Osteocyte (in vitro differentiated cells): Measurements from ENCODE around the gene GRAMD2B. TPM values are rescaled to one million over a fixed set of nuclear protein-coding genes. Genes with fewer than 3 reads are reported as not detected.

Source experiments
- DNase-seq: peaks from one replicate; pipeline ENCODE4 v3.0.0; 2021; ENCODE audit warnings: mixed read lengths; ENCODE audit not compliant: unreplicated experiment; ENCODE audit errors: extremely low spot score
- H3K27ac Mint-ChIP-seq: one replicate; pipeline ENCODE4 v1.8.0; 2021; ENCODE audit warnings: mild to moderate bottlenecking, mixed read lengths; ENCODE audit not compliant: unreplicated experiment
- H3K27me3 Mint-ChIP-seq: one replicate; pipeline ENCODE4 v1.8.0; 2021; ENCODE audit warnings: mixed read lengths; ENCODE audit not compliant: unreplicated experiment
- H3K36me3 Mint-ChIP-seq: one replicate; pipeline ENCODE4 v1.8.0; 2021; ENCODE audit warnings: mixed read lengths; ENCODE audit not compliant: unreplicated experiment
- H3K4me1 Mint-ChIP-seq: one replicate; pipeline ENCODE4 v1.8.0; 2021; ENCODE audit warnings: mixed read lengths; ENCODE audit not compliant: unreplicated experiment
- H3K4me3 Mint-ChIP-seq: one replicate; pipeline ENCODE4 v1.8.0; 2021; ENCODE audit warnings: mild to moderate bottlenecking, moderate library complexity, mixed read lengths; ENCODE audit not compliant: unreplicated experiment
- H3K9me3 Mint-ChIP-seq: one replicate; pipeline ENCODE4 v1.8.0; 2021; ENCODE audit warnings: mixed read lengths; ENCODE audit not compliant: unreplicated experiment
- CTCF ChIP-seq: fragments of 200-600 bp; sonication (generic); IDR thresholded peaks from 2 replicates; pipeline ENCODE4 v1.5.0; 2021; ENCODE audit warnings: antibody characterized with exemption, mild to moderate bottlenecking, moderate library complexity
- total RNA-seq: library from RNA; stranded (reverse); gene quantifications from 2 replicates; pipeline ENCODE4 v1.2.1, GENCODE V29; 2021

The GRAMD2B gene
- total RNA-seq, 1 donor from 2014 or later = 93.7 TPM

GRCh38 chr5:126383246-126383645 is 40.0 kb upstream of the GRAMD2B start:
- TF ChIP-seq CTCF = no peak
- H3K4me3 Mint-ChIP-seq = no peak overlapping the region
- peaks cover 24% of the 10 kb centered on the region for H3K9me3 Mint-ChIP-seq
- H3K4me1 Mint-ChIP-seq = peaks cover 64% of the 10 kb centered on the region
- H3K27me3 Mint-ChIP-seq = no peaks in the 10 kb centered on the region
- peak overlapping the region; percentile 92 for H3K27ac Mint-ChIP-seq
- peaks cover 13% of the 10 kb centered on the region for H3K36me3 Mint-ChIP-seq
- DNase-seq = no peak

- H3K27me3 Mint-ChIP-seq = no peaks in the 10 kb centered on the region
- no peak overlapping the region for H3K4me3 Mint-ChIP-seq
- H3K9me3 Mint-ChIP-seq = peaks cover 24% of the 10 kb centered on the region
- no peak for TF ChIP-seq CTCF
- peaks cover 59% of the 10 kb centered on the region for H3K4me1 Mint-ChIP-seq
- peaks cover 13% of the 10 kb centered on the region for H3K36me3 Mint-ChIP-seq
- DNase-seq = no peak
- peak overlapping the region; percentile 92 for H3K27ac Mint-ChIP-seq
These were observed 39.4 kb upstream of the GRAMD2B start for GRCh38 chr5:126383776-126384175.

GRCh38 chr5:126384985-126385384 is 38.2 kb upstream of the GRAMD2B start:
- Mint-ChIP-seq H3K36me3 (peaks cover 13% of the 10 kb centered on the region), H3K27me3 (no peaks in the 10 kb centered on the region), H3K27ac (peak overlapping the region; percentile 92), H3K4me1 (peaks cover 54% of the 10 kb centered on the region), H3K4me3 (no peak overlapping the region), H3K9me3 (peaks cover 20% of the 10 kb centered on the region)
- DNase-seq = no peak
- TF ChIP-seq CTCF = no peak

GRCh38 chr5:126385524-126386502 is 37.4 kb upstream of the GRAMD2B start:
- H3K4me1 Mint-ChIP-seq = peaks cover 54% of the 10 kb centered on the region

More at GRCh38 chr5:126385524-126386502, 37.4 kb upstream of the GRAMD2B start:
- TF ChIP-seq CTCF = no peak
- H3K4me3 Mint-ChIP-seq = peak overlapping the region; percentile 3
- DNase-seq = no peak
- no peaks in the 10 kb centered on the region for H3K27me3 Mint-ChIP-seq
- peaks cover 14% of the 10 kb centered on the region for H3K9me3 Mint-ChIP-seq
- H3K36me3 Mint-ChIP-seq = peaks cover 9% of the 10 kb centered on the region
- H3K27ac Mint-ChIP-seq = peak overlapping the region; percentile 92
